Keratinocyte (primary cell): Measurements from ENCODE around the gene COG4.

Source experiments
- EZH2 ChIP-seq: IDR thresholded peaks from one replicate; pipeline ENCODE4 v1.6.1; 2012; ENCODE audit warnings: inconsistent platforms, mild to moderate bottlenecking, low read length, moderate library complexity
- TF ChIP-seq, protein P1 (sequence below), 3 experiments: IDR thresholded peaks in 1 of 3; conservative IDR thresholded peaks in 1 of 3; optimal IDR thresholded peaks in 1 of 3; 2 replicates in 2 of 3; 3 replicates in 1 of 3; pipeline versions ENCODE3 to v1.5.1; 2011; ENCODE audit warnings: low read length in 3 of 3, mild to moderate bottlenecking in 3 of 3, moderate library complexity in 2 of 3, control low read depth in 1 of 3, inconsistent platforms in 1 of 3; ENCODE audit not compliant: insufficient read depth in 2 of 3; ENCODE audit errors: extremely low read depth in 1 of 3

DNA sequence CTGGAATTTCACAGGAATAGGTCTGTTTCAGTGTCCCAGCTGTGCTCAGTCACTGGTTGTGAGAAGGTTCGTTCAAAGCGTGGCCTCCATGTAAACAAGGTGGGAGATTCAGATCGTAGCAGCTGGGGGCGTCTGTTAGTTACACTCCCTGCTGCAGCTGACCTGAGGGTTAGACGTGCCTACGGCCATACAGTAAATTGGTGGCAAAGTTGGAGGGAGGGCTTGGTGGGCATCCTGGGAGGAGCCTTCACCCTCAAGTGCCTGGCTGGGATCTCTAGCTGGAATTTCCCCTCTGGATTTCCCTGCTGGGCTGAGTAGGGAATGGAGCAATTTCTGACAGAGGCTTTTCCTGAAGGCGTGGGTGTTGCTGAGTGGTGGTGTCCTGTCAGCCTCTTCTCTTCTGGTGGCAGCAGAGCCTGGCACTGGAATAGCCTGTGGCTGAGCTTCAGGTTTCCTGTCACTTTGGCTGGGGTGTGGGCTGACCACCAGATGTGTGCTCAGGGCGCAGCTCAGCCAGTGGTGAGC, 62.6 kb downstream of the COG4 start:
- TF ChIP-seq, protein P1, sequence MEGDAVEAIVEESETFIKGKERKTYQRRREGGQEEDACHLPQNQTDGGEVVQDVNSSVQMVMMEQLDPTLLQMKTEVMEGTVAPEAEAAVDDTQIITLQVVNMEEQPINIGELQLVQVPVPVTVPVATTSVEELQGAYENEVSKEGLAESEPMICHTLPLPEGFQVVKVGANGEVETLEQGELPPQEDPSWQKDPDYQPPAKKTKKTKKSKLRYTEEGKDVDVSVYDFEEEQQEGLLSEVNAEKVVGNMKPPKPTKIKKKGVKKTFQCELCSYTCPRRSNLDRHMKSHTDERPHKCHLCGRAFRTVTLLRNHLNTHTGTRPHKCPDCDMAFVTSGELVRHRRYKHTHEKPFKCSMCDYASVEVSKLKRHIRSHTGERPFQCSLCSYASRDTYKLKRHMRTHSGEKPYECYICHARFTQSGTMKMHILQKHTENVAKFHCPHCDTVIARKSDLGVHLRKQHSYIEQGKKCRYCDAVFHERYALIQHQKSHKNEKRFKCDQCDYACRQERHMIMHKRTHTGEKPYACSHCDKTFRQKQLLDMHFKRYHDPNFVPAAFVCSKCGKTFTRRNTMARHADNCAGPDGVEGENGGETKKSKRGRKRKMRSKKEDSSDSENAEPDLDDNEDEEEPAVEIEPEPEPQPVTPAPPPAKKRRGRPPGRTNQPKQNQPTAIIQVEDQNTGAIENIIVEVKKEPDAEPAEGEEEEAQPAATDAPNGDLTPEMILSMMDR (optimal IDR thresholded peaks at IDR 0.05 in 1 of 3, IDR thresholded peaks at IDR 0.05 in 1 of 3, conservative IDR thresholded peaks at IDR 0.05 in 1 of 3; ENCODE audit: extremely low read depth in 1 of 3, insufficient read depth in 2 of 3, low read length in 3 of 3) = no peak
- no peak for TF ChIP-seq EZH2
